Effector memory CD4-positive, alpha-beta T cell (primary cell): Measurements from ENCODE around the gene LBH.
A peak's percentile ranks its signal among the peaks of the same experiment; 100 is the strongest.

Experiments used
- DNase-seq, 3 donors: peaks; one replicate each; pipeline ENCODE4 v3.0.0-alpha.2; 2020
- H3K27ac ChIP-seq: 2 replicates; pipeline ENCODE4 v1.7.0; 2013; ENCODE audit warnings: mild to moderate bottlenecking, low read length, moderate library complexity; ENCODE audit not compliant: insufficient read depth, poor library complexity, severe bottlenecking
- H3K27me3 ChIP-seq: replicated peaks from 2 replicates; pipeline ENCODE4 v1.7.0; 2013; ENCODE audit warnings: mild to moderate bottlenecking, low read length; ENCODE audit not compliant: insufficient read depth, control insufficient read depth, poor library complexity, severe bottlenecking
- H3K36me3 ChIP-seq: 2 replicates; pipeline ENCODE4 v1.7.0; 2013; ENCODE audit warnings: mild to moderate bottlenecking, low read length, moderate library complexity; ENCODE audit not compliant: control insufficient read depth, insufficient read depth
- H3K4me1 ChIP-seq: 2 replicates; pipeline ENCODE4 v1.7.0; 2013; ENCODE audit warnings: low read length, mild to moderate bottlenecking; ENCODE audit not compliant: control insufficient read depth, insufficient read depth, poor library complexity, severe bottlenecking
- H3K4me3 ChIP-seq: 2 replicates; pipeline ENCODE4 v1.7.0; 2013; ENCODE audit warnings: low read length, low read depth, mild to moderate bottlenecking; ENCODE audit not compliant: insufficient read depth, poor library complexity, severe bottlenecking
- H3K9me3 ChIP-seq: 2 replicates; pipeline ENCODE4 v1.7.0; 2013; ENCODE audit warnings: mild to moderate bottlenecking, low read length, moderate library complexity; ENCODE audit not compliant: control insufficient read depth

LBH gene

DNA sequence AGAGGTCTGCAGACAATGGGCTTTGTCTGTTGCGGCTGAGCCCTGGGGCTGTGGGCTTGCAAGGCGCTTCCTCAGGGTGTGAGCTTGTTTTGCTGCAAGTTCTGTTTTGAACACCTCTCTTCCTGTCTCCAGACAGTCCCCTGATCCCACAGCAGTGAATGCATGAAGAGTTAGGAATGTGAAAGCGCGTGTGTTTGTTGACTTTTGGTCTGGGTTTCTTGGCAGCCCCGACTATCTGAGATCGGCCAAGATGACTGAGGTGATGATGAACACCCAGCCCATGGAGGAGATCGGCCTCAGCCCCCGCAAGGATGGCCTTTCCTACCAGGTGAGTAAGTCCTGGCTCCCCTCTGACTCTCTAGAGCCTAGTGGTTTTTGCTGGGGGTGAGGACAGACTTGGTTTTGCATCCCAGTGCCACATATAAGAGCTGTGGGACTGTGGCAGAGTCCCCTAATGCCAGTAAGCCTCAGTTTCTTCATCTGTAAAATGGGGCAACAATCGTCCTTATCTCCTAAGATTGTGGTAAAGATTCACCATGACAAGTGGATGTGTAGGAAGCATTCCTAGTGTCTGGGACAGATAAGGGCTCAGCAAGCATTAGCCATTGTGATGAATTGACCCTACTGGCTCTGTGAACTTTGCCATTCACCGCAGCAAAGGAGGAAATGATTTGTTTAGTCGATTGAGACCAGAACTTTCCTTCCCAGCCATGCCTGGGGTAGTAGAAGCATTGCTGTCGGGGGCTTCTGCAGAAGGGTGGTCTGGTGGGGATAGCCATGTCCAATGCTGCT, 3.0 kb downstream of the LBH start:
- peak overlapping the region; percentile 93 for H3K27ac ChIP-seq
- H3K4me1 ChIP-seq, result peaks cover 69% of the 10 kb centered on the region
- H3K36me3 ChIP-seq, result peaks cover 16% of the 10 kb centered on the region
- no peaks in the 10 kb centered on the region for H3K9me3 ChIP-seq
- no peak for DNase-seq
- H3K27me3 ChIP-seq, result no peaks in the 10 kb centered on the region
- H3K4me3 ChIP-seq, result peak overlapping the region; percentile 94

DNA sequence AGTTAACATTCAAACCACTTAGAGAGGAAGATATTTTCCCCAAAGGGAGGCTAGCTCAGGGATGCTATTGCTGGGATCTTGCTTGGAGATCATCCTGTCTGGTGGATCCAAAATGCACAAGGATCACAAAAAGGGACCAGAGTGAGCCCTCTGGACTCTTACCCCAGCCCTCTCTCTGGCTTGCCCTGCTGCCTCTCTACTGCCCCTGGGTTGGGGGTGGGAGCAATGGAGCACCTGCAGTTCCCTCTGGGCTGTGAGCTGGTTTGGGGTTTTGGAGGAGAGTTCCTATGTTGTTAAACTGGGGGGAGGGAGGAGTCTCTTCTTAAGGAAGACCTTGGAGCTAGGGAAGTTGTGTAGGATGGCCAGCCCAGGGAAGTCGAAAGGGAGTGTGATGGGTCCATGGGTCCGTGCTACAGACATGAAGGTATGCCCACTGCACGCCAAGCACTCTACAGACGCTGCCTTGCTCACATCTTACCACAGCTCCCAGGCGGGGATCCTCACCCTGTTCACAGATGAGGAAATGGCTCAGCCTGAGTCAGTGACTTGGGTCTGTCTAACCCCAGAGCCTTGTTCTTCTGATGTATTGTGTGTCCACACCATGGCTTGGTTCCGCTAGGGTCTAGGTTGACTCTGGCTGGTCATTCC, 3.8 kb downstream of the LBH start:
- no peaks in the 10 kb centered on the region for H3K27me3 ChIP-seq
- H3K27ac ChIP-seq, result peak overlapping the region; percentile 93
- H3K9me3 ChIP-seq, result no peaks in the 10 kb centered on the region
- H3K4me1 ChIP-seq, result peaks cover 76% of the 10 kb centered on the region
- DNase-seq, result peak in 2 of 3 donors; percentile 29 to 43
- H3K36me3 ChIP-seq, result peaks cover 16% of the 10 kb centered on the region
- peak overlapping the region; percentile 94 for H3K4me3 ChIP-seq

DNA sequence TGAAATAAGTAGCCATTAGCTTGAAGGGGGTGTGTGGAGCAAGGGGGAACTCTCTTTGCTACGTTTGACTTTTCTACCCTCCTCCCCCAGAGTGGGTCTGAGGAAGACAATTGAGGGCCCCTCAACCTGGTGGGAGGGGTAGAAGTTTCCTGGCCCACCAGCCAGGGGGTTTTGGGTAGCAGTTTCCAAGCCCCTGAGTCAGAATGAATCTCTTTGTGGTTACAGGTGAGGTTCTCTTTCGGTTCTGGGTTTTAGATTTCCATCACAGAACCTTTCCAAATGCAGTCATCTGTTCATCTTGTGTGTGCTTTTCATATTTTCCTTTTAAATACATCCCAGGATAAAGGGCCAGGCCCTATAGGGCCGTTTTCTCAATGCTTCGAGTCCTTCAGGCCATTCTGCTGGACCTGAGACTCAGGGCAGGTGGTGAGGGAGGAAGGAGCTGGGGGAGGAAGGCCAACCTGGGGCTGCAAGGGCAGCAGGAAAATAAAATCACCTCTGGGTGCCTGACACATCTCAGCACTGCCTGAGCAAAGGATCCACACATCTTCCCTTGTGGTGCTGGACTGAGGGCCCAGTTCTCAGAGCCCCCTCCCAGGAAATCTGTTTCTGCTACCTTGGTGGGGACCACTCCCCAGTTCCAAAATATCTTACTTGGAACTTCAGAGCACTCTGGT, 4.7 kb downstream of the LBH start:
- Histone ChIP-seq H3K4me1 (peaks cover 80% of the 10 kb centered on the region), H3K36me3 (peaks cover 16% of the 10 kb centered on the region)

DNA sequence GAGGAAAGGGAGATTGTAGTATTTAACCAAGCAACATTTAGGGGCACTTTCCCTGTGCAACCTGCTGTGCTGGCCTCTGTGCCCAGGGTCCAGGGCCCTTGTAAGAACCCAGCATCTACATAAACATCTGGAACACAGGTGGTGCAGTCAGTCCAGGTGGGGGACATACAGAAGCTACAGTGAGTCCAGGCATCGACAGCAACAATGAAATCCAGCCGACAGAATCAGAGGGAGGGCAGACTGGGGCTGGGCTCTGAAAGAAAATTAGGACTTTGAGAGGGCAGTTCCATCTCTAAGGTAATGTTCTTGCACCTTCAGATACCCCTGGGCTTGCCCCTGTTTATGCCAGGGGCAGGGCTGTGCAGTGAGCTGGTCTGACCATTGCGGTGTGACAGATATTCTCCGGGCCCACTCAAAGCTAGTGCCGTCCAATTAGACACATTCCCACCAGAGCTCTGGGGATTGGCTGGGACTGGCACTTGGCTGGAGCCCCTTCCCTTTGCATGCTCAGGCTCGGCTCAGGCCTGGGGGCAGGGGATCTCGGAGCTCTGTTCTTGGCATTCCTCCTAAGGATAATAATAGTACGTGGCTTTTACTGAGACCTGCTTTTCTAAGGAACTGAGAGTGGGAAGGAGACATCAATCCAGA, 5.4 kb downstream of the LBH start:
- no peak for DNase-seq
- H3K9me3 ChIP-seq, result no peaks in the 10 kb centered on the region
- peaks cover 16% of the 10 kb centered on the region for H3K36me3 ChIP-seq
- peaks cover 82% of the 10 kb centered on the region for H3K4me1 ChIP-seq
- no peaks in the 10 kb centered on the region for H3K27me3 ChIP-seq
- H3K27ac ChIP-seq, result peak overlapping the region; percentile 93
- no peak overlapping the region for H3K4me3 ChIP-seq

More for the DNA sequence above, 4.7 kb downstream of the LBH start:
- peak overlapping the region; percentile 93 for H3K27ac ChIP-seq
- DNase-seq, result no peak
- peak overlapping the region; percentile 94 for H3K4me3 ChIP-seq
- H3K27me3 ChIP-seq, result no peaks in the 10 kb centered on the region
- no peaks in the 10 kb centered on the region for H3K9me3 ChIP-seq

DNA sequence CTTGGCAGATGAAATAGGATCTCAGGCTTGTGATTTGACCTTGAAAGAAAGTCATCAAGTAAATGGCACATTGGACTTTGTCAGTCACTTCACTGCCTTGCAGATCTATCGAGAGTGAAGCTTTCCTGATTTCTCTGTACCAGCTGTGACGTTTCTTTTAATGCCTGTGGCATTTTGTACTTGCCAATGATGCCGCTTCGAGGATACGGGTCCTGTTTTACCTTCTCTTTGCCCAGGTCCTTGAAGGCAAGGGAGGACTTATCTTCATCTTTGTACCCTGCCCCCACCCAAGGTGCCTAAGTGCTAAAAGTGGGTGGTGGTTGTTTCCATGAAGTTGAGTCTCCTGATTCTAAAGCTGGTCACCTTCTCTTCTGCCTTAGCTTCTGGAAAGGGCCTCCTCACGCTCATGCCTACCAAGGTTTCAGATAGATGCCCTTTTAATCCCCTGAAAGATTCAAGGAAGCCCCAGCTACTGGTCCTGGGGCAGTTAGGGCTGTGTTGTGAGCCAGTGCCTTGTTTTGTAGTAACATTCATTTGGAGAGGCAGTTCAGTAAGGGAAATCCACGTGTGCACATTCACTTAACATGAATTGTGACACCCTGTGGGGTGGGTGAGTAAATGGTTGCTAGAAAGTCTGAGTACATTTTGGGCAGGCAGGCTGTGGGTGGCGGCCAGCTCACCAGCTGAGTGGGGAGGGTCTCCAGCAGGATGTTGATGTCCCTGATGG, 6.1 kb downstream of the LBH start:
- DNase-seq, result no peak
- no peaks in the 10 kb centered on the region for H3K27me3 ChIP-seq
- peaks cover 16% of the 10 kb centered on the region for H3K36me3 ChIP-seq
- peak overlapping the region; percentile 47 for H3K27ac ChIP-seq
- peaks cover 82% of the 10 kb centered on the region for H3K4me1 ChIP-seq
- no peak overlapping the region for H3K4me3 ChIP-seq
- H3K9me3 ChIP-seq, result no peaks in the 10 kb centered on the region

DNA sequence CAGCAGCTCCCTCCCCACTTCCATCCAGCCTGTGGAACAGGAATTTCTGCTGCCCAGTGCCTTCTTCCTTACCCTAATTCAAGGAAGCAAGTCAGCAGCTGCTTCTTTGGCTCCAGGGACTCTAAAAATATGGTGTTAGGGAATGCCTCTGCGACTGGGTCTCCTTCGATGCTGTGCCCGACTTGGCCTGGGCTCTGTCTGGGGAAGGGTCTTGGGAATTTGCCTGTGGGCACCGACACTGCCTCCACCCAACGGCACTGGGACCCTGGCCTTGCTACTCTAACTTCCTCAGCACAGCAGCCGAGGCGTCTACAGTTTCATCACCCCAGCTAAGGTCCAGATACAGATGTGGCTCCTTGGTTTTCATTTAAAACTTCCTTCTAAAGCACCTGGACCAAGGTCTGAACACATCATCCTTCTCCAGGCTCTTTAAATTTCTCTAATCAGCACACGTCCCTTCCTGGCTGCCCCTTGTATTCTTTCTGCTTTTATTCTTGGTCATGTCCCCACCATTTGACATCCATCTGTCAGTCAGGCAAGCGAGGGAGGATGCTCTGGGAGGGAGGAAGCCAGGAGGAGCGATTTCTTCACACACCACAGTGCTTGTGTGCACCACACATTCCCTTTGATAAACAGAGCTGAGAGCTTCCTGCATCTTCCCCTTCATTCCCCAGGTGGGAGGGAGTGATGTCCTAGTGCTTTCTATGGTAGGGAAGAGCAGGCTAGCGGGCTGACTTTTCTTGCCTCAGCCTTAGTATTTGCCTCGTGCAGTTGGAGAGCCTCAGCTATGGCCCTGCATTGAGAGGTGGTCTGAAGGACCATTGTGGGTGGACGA, 6.8 kb downstream of the LBH start:
- Histone ChIP-seq H3K4me3 (no peak overlapping the region), H3K9me3 (no peaks in the 10 kb centered on the region), H3K4me1 (peaks cover 79% of the 10 kb centered on the region), H3K36me3 (peaks cover 16% of the 10 kb centered on the region), H3K27ac (peak overlapping the region; percentile 47), H3K27me3 (no peaks in the 10 kb centered on the region)
- DNase-seq, result no peak

DNA sequence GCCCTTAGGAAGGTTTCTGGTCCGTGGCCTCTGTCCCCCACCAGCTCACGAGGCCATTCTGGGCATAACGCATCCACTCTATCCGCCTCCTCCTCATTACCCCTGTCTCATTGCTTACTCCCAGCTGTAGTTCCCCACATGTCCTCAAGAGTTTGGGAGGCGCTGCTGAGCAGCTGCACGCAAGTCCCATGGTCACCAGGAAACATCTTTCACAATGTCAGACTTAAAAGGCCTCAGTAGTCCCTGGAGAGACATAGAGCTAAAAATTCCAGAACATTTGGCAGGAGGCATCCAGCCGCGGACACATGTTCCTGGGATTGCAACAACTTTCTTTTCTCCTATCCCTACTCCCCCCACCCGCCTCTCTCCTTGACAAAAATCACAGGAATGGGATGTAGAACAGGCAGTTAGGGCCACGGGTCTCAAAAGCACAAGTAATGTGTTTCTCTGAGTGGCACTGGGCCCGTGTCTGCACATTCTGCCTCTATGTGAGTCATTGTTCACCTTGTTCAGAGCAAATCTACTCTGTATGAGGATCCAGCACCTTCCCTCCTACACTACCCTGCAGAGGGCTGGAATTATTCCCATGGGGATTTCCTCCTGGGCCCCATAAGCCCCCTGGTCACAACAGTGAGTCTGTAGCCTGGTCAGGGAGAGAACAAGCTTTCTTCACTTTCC, 8.1 kb downstream of the LBH start:
- no peaks in the 10 kb centered on the region for H3K9me3 ChIP-seq
- H3K4me3 ChIP-seq, result peak overlapping the region; percentile 28
- H3K27me3 ChIP-seq, result no peaks in the 10 kb centered on the region
- peaks cover 77% of the 10 kb centered on the region for H3K4me1 ChIP-seq
- peaks cover 16% of the 10 kb centered on the region for H3K36me3 ChIP-seq
- H3K27ac ChIP-seq, result peak overlapping the region; percentile 51
- peak; percentile 50 to 64 (median 60) for DNase-seq

DNA sequence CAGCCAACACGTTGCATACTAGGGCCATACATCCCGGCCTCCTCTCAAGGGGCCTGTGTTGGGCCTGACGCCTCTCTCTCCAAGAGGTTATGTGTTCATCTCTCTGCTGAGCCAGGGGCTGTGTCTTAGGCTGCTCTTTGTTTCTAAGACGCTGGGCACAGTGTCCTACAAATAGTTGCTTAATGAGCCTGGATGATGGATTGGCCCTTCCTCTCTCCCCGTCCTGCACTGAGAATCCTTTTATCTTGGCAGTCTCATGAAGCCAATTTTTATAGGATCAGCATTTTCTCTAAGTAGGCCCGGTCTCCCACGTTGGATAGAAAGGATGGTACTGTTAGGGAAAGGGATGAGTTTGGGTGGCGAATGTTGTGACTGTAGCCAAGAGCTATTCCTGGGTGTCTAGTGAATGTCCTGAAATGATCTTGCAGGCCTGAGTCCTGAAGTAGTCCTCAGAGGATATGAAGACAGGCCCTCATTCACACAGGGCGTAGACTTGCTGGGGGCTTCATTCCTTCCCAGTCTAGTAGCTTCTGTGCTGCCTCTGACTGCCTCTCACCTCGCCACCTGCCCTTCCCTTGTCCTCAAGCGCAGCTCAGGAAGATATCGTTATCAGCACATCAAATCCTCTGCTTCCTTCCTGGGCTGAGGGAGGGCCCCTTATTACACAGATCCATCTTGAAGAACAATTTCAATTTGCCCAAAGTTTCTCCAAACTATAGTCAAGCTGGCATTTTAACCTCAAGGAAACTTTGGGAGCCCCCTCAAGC, 8.8 kb downstream of the LBH start:
- Histone ChIP-seq H3K36me3 (peaks cover 16% of the 10 kb centered on the region), H3K27me3 (no peaks in the 10 kb centered on the region), H3K4me3 (peak overlapping the region; percentile 28), H3K9me3 (no peaks in the 10 kb centered on the region), H3K27ac (peak overlapping the region; percentile 51), H3K4me1 (peaks cover 71% of the 10 kb centered on the region)
- DNase-seq, result no peak
